Mucosa of descending colon (tissue), 3 donors: ENCODE data around the gene TMEM258. TPM values are rescaled to one million over a fixed set of nuclear protein-coding genes. Genes with fewer than 3 reads are reported as not detected.

Experiments used
- ATAC-seq: fragments of 200-7000 bp; cut with Tn5 transposase; one replicate; pipeline ENCODE4 v1.9.1; 2020; ENCODE audit warnings: mild to moderate bottlenecking, moderate library complexity
- DNase-seq, 3 donors: peaks; one replicate each; pipeline ENCODE4 v3.0.0-alpha.2; 2020
- H3K36me3 ChIP-seq: fragments of 200-600 bp; one replicate; pipeline ENCODE4 v1.8.0; 2021; ENCODE audit warnings: low read depth, mild to moderate bottlenecking
- H3K4me1 ChIP-seq: fragments of 200-600 bp; one replicate; pipeline ENCODE4 v1.8.0; 2021; ENCODE audit warnings: low read depth, mild to moderate bottlenecking
- H3K4me3 ChIP-seq: fragments of 200-600 bp; one replicate; pipeline ENCODE4 v1.8.0; 2021; ENCODE audit warnings: mild to moderate bottlenecking
- H3K9me3 ChIP-seq: fragments of 200-600 bp; one replicate; pipeline ENCODE4 v1.8.0; 2021; ENCODE audit warnings: mild to moderate bottlenecking
- CTCF ChIP-seq: fragments of 200-600 bp; IDR thresholded peaks from one replicate; pipeline ENCODE4 v1.8.0; 2022; ENCODE audit warnings: antibody characterized with exemption, mild to moderate bottlenecking
- intact Hi-C, 2 donors: fragments of 100-400 bp; cut with DNase I in 1 of 2; cut with micrococcal nuclease in 1 of 2; formaldehyde crosslinking; loops; one replicate each; pipeline versions ENCODE4 v1.11.0 to v1.11.1; 2022; cut with DNase I, micrococcal nuclease
- total RNA-seq, 3 donors: library from RNA; stranded (reverse); fragmentation: NEBNext Ultra II Directional in 2 of 3; extraction: Animal tissue kit (Norgen Biotek cat#: 25700) in 2 of 3; gene quantifications; one replicate each; pipeline versions ENCODE4 v1.2.1 to v1.2.4, GENCODE V29; 2021 to 2023
- donor health status: DM: no; HTN: no; CAD: no; lungs with moderate emphysema.
- donor health status: DM: no; HTN: no; CAD: no.
- donor health status: DM: no; HTN: yes; CAD: no.

Gene TMEM258
- total RNA-seq, 3 donors from 2014 or later, result 56.1 to 107 (median 74.6) TPM

- intact Hi-C loops, result no loop called here
- peaks cover 4% of the 10 kb centered on the region for H3K4me1 ChIP-seq
- no peaks in the 10 kb centered on the region for H3K9me3 ChIP-seq
- ATAC-seq (no peak), DNase-seq (no peak)
- no peak for TF ChIP-seq CTCF
- H3K36me3 ChIP-seq, result no peaks in the 10 kb centered on the region
- no peak overlapping the region for H3K4me3 ChIP-seq
Observed at GRCh38 chr11:61762223-61762615, 30.2 kb downstream of the TMEM258 start.

GRCh38 chr11:61761440-61762222 lies 30.8 kb downstream of the TMEM258 start:
- no peak for TF ChIP-seq CTCF
- no peak for DNase-seq
- Histone ChIP-seq H3K36me3 (no peaks in the 10 kb centered on the region), H3K4me1 (peaks cover 10% of the 10 kb centered on the region), H3K4me3 (no peak overlapping the region), H3K9me3 (no peaks in the 10 kb centered on the region)
- ATAC-seq, result no peak
- intact Hi-C loops, result no loop called here

- no peaks in the 10 kb centered on the region for H3K36me3 ChIP-seq
- TF ChIP-seq CTCF, result no peak
- DNase-seq (no peak), ATAC-seq (no peak)
- no peak overlapping the region for H3K4me3 ChIP-seq
- intact Hi-C loops, result no loop called here
- no peaks in the 10 kb centered on the region for H3K9me3 ChIP-seq
- peaks cover 17% of the 10 kb centered on the region for H3K4me1 ChIP-seq
Observed at GRCh38 chr11:61760946-61761345, 31.5 kb downstream of the TMEM258 start.

- no peaks in the 10 kb centered on the region for H3K9me3 ChIP-seq
- H3K4me1 ChIP-seq, result peaks cover 23% of the 10 kb centered on the region
- DNase-seq, result no peak
- intact Hi-C loops, result no loop called here
- H3K4me3 ChIP-seq, result no peak overlapping the region
- TF ChIP-seq CTCF, result no peak
- no peak for ATAC-seq
- H3K36me3 ChIP-seq, result no peaks in the 10 kb centered on the region
Observed at GRCh38 chr11:61757213-61757862, 35.1 kb downstream of the TMEM258 start.

- no peaks in the 10 kb centered on the region for H3K36me3 ChIP-seq
- H3K9me3 ChIP-seq, result no peaks in the 10 kb centered on the region
- peaks cover 27% of the 10 kb centered on the region for H3K4me1 ChIP-seq
- no peak for TF ChIP-seq CTCF
- intact Hi-C loops, result no loop called here
- ATAC-seq (peak; percentile 88), DNase-seq (peak; percentile 79 to 88 (median 81))
- no peak overlapping the region for H3K4me3 ChIP-seq
Observed at GRCh38 chr11:61756452-61757212, 35.8 kb downstream of the TMEM258 start.
